ENCODE results near the gene HACD1.

Gene HACD1

DNA sequence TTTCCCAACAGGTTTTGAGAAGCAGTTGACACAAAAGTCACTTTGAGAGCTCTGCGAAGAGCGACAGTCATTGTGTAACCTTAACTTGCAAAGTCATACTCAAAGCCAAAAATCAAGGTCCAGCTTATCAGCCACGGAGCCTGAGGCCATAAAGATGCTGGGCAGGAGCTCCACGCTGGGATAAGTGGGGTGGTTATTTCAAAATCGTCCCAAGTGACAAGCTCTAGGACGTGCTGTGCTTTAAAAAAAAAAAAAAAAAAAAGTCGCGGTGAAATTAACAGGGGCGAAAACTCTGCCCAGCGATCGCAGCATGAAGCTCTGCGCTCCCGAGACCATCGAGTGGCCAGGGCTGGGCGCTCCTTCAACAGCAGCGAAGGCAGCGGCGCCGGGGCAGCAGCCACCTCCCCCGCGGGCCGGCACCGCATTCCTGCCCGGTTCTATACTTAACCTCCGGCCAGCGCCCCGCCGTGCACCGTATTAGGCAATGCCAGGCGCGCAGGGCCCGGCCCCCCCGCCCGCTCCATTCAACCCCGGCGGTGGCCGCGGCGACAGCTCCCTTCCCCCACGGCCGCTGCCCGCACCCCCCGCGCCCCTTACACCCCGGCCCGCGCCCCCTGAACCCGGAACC, 657 bp downstream of the HACD1 start:
- Histone ChIP-seq H3K9ac (ENCODE audit: low read depth, low read length, poor library complexity, severe bottlenecking) (peak overlapping the region; percentile 84), H3K4me3 (ENCODE audit: low read length, poor library complexity, severe bottlenecking) (peak overlapping the region; percentile 100)

GRCh38 chr10:17609523-17610079, 7.6 kb downstream of the HACD1 start:
- H3F3A ChIP-seq (ENCODE audit: low read depth) = no peaks in the 10 kb centered on the region
- H3K4me1 ChIP-seq (ENCODE audit: insufficient read depth, low read length, poor library complexity, severe bottlenecking) = no peaks in the 10 kb centered on the region
- no peaks in the 10 kb centered on the region for H3K9me2 ChIP-seq (replicated peaks; ENCODE audit: low read depth, low read length)
- TF ChIP-seq, protein P1, sequence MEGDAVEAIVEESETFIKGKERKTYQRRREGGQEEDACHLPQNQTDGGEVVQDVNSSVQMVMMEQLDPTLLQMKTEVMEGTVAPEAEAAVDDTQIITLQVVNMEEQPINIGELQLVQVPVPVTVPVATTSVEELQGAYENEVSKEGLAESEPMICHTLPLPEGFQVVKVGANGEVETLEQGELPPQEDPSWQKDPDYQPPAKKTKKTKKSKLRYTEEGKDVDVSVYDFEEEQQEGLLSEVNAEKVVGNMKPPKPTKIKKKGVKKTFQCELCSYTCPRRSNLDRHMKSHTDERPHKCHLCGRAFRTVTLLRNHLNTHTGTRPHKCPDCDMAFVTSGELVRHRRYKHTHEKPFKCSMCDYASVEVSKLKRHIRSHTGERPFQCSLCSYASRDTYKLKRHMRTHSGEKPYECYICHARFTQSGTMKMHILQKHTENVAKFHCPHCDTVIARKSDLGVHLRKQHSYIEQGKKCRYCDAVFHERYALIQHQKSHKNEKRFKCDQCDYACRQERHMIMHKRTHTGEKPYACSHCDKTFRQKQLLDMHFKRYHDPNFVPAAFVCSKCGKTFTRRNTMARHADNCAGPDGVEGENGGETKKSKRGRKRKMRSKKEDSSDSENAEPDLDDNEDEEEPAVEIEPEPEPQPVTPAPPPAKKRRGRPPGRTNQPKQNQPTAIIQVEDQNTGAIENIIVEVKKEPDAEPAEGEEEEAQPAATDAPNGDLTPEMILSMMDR (conservative IDR thresholded peaks at IDR 0.05; ENCODE audit: low read length) = no peak
- no peak for TF ChIP-seq EZH2phosphoT487 (IDR thresholded peaks at IDR 0.05; ENCODE audit: borderline replicate concordance)
- no peaks in the 10 kb centered on the region for H3K27me3 ChIP-seq (ENCODE audit: insufficient read depth, low read length, poor library complexity, severe bottlenecking)
- no peaks in the 10 kb centered on the region for H3K36me3 ChIP-seq (ENCODE audit: insufficient read depth, low read length)
- no peaks in the 10 kb centered on the region for H3K9me3 ChIP-seq (ENCODE audit: insufficient read depth, low read depth, low read length)
- H3K79me2 ChIP-seq (ENCODE audit: insufficient read depth, low read length) = 0 out of 2 replicates have a peak, but pooled peaks cover 4% of the 10 kb centered on the region
- no peak overlapping the region for H3K9ac ChIP-seq (ENCODE audit: low read depth, low read length, poor library complexity, severe bottlenecking)
- no peak overlapping the region for H3K4me2 ChIP-seq (ENCODE audit: low read depth, low read length, poor library complexity, severe bottlenecking)
- no peak overlapping the region for H2AFZ ChIP-seq (ENCODE audit: low read length)
- no peaks in the 10 kb centered on the region for H4K20me1 ChIP-seq (ENCODE audit: insufficient read depth, low read length, poor library complexity, severe bottlenecking)
- no peak overlapping the region for H3K4me3 ChIP-seq (ENCODE audit: low read length, poor library complexity, severe bottlenecking)

More for the DNA sequence above, 657 bp downstream of the HACD1 start:
- TF ChIP-seq, protein P1 (conservative IDR thresholded peaks at IDR 0.05; ENCODE audit: low read length) = no peak
- TF ChIP-seq EZH2phosphoT487 (IDR thresholded peaks at IDR 0.05; ENCODE audit: borderline replicate concordance) = no peak
- Histone ChIP-seq H3K9me3 (ENCODE audit: insufficient read depth, low read depth, low read length) (no peaks in the 10 kb centered on the region), H3K36me3 (ENCODE audit: insufficient read depth, low read length) (no peaks in the 10 kb centered on the region), H3K4me2 (ENCODE audit: low read depth, low read length, poor library complexity, severe bottlenecking) (peak overlapping the region; percentile 100), H4K20me1 (ENCODE audit: insufficient read depth, low read length, poor library complexity, severe bottlenecking) (peaks cover 4% of the 10 kb centered on the region), H3F3A (ENCODE audit: low read depth) (peaks cover 4% of the 10 kb centered on the region), H3K79me2 (ENCODE audit: insufficient read depth, low read length) (peaks cover 22% of the 10 kb centered on the region), H3K27me3 (ENCODE audit: insufficient read depth, low read length, poor library complexity, severe bottlenecking) (no peaks in the 10 kb centered on the region), H3K9me2 (replicated peaks; ENCODE audit: low read depth, low read length) (no peaks in the 10 kb centered on the region), H2AFZ (ENCODE audit: low read length) (peak overlapping the region; percentile 95), H3K4me1 (ENCODE audit: insufficient read depth, low read length, poor library complexity, severe bottlenecking) (peaks cover 5% of the 10 kb centered on the region)

DNA sequence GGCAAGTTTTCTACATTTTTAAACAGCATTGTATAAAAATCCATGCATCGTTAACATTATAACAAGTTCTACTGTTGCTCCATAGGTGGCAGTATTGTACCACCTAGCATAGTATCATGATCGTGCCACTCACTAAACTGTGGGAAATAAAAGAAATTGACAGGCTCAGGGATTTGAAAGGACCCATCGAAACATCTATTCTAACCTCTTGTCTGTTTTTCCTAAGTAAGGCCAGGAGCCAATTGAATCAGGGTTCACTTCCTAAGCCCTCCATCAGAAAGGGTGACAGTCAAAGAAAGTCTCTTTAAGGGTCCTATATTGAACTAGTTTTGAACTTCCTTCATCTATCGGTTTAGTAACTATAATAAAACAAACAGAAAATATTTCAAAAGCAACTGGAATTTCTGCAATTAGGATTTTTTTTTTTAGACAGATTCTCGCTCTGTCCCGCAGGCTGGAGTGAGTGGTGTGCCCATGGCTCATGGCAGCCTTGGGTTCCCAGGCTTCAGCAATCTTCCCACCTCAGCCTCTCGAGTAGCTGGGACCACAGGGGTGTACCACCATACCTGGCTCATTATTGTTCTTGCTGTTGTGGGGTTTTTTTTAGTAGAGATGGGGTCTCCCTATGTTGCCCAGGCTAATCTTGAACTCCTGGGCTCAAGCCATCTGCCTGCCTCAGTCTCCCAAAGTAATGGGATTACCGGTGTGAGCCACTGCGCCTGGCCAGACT, 9.4 kb downstream of the HACD1 start:
- Histone ChIP-seq H3K9me3 (ENCODE audit: insufficient read depth, low read depth, low read length) (no peaks in the 10 kb centered on the region), H3K4me1 (ENCODE audit: insufficient read depth, low read length, poor library complexity, severe bottlenecking) (no peaks in the 10 kb centered on the region), H3K36me3 (ENCODE audit: insufficient read depth, low read length) (no peaks in the 10 kb centered on the region), H3K79me2 (ENCODE audit: insufficient read depth, low read length) (no peaks in the 10 kb centered on the region), H3K9ac (ENCODE audit: low read depth, low read length, poor library complexity, severe bottlenecking) (no peak overlapping the region), H3F3A (ENCODE audit: low read depth) (no peaks in the 10 kb centered on the region), H4K20me1 (ENCODE audit: insufficient read depth, low read length, poor library complexity, severe bottlenecking) (no peaks in the 10 kb centered on the region), H3K4me3 (ENCODE audit: low read length, poor library complexity, severe bottlenecking) (no peak overlapping the region), H3K4me2 (ENCODE audit: low read depth, low read length, poor library complexity, severe bottlenecking) (peak overlapping the region; percentile 21), H2AFZ (ENCODE audit: low read length) (no peak overlapping the region), H3K9me2 (replicated peaks; ENCODE audit: low read depth, low read length) (no peaks in the 10 kb centered on the region), H3K27me3 (ENCODE audit: insufficient read depth, low read length, poor library complexity, severe bottlenecking) (no peaks in the 10 kb centered on the region)
- TF ChIP-seq EZH2phosphoT487 (IDR thresholded peaks at IDR 0.05; ENCODE audit: borderline replicate concordance) = no peak
- TF ChIP-seq, protein P1 (conservative IDR thresholded peaks at IDR 0.05; ENCODE audit: low read length) = peak; percentile 97

Measured in Loucy (cell line).